Activated CD4-positive, alpha-beta T cell treated with anti-CD3 and anti-CD28 coated beads, Interleukin-2, Interleukin-4, amounts not matched to agents 100 ng/mL and 50 ng/mL, durations not matched to agents 16 hours and 8 hours (primary cell): ENCODE results near the gene CHERP.
"Not testable (repeated sequence)": the region's sequence is repeated elsewhere in the genome, so short reads cannot be mapped to it uniquely, and the experiment has no call there.

Source experiments
- DNase-seq: peaks from one replicate; pipeline ENCODE4 v3.0.0-alpha.2; 2020; ENCODE audit warnings: low spot score

Gene CHERP

DNA sequence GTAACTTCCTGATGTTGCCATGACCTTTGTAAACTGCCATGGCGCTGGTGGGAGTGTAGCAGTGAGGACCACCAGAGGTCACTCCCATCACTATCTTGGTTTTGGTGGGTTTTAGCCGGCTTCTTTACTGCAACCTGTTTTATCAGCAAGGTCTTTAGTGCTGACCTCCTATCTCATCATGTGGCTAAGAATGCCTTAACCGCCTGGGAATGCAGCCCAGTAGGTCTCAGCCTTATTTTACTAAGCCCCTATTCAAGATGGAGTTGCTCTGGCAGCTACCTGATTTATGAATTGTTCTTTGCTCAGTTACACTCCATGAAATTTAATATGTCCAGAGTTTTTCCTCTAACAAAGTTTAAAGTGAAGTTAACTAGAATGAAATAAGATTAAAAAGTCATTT, 65.8 kb downstream of the CHERP start:
- no peak for DNase-seq

GRCh38 chr19:16473875-16474392, 68.3 kb downstream of the CHERP start:
- DNase-seq, result no peak

DNA sequence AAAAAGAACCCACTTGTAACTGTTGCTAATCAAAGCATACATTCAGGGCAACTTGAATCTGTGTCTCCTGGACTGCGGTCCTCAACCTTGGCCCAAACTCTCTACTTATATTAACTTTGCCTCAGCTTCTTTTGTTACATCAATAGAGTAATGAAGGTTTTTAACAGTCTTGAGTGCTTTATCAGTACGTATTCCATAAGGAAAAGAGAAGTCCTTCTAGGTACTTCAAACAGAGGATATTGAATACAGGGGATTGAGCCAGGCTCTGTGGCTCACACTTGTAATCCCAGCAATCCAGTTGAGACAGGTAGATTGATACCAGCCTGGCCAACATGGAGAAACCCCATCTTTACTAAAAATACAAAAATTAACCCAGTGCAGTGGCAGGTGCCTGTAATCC, 69.2 kb downstream of the CHERP start:
- no peak for DNase-seq

- not testable (repeated sequence) for DNase-seq
Measured at GRCh38 chr19:16472559-16472899, 69.7 kb downstream of the CHERP start.

DNA sequence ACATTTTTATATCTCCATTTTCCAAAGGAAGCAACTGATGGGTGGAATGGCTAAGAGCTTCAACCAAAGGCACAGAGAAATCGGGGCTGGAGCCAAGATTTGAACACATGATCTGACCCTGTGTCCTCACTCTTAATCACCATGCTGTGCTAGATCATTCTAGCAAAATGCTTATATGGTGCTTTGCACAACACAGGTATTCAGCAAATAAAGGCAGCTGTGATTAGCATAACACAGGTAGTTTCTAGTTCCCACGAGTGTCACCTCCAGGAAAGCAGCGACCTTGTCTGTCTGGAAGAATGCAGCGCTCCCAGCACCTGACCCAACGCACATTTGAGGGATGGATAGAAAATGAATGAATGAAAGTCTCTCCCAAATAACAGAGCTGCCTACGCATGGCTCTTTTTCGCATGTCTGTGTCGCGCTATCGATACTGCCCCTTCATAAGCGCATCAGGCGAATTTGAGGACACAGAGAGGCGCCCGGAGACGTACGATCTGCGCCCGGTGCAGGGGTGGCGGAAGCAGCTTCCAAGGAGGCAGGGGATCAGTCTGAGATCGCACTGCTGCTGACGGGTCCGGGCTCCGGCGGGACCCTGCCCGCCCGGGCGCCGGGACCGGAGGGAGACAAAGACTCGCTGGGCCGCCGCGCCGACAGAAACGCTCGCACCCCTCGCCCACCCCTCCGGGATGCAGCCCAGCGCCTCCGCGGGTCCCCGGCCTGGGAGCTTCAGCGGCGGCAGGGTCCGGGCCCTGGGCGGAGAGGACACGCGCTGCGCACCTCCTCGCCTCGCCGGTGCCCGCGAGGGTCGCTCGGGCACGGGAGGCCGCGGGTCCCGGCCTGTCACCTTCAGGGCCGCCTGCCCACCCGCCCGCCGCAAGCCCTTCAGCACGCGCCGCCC, 71.1 kb downstream of the CHERP start:
- peak; percentile 29 for DNase-seq

DNA sequence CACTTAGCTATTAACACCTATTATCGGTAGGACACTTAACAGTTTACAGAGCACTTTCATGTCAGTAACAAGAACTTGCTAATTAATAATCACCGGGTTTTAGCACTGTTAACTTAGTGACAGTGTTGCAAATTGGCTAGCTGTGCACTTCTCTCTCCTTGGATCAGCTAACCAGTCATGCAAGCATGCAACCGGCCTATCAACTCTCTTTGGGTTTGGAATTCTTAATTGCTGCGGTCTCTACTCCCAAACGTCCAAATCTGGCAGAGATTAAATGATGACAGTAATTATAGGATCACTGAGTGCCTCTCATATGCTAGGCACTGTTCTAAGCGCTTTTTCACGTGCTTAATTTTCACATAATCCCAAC, 71.7 kb downstream of the CHERP start:
- no peak for DNase-seq
